GM04504 (cell line): Measurements from ENCODE around the gene TAC4.

Source experiments
- DNase-seq: peaks from one replicate; pipeline ENCODE4 v3.0.0-alpha.2; 2012; ENCODE audit warnings: low read depth

The TAC4 gene

DNA sequence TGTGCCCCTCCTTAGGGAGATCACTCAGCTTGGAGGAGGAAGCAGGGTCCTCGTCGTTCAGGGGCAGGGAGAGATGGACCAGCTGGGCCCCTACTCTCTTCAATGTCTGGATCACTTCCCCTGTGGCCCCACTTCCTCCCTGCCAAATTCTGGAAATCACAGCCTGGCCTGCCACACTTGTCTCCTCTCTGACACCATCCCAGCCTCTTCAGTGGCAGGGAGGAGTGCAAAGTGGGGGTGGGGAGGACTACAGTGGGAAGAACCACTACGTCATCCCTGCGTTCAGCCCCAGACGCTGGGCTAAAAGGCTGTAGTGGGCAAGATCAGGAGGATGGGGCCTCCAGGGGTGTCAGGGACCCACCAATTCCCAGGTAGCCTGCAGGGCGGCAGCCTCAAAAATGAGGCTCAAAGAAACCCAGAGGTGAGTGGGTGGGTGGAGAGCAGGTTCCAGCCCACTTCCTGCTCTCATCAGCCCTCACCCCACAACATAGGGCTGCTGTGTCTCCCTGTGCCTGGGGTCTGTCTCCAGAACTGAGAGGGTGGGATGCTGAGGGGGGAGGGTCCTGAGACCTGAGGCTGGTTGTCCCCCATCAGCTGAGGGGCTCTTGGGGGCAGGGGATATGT is 25.0 kb upstream of the TAC4 start:
- DNase-seq = no peak

DNA sequence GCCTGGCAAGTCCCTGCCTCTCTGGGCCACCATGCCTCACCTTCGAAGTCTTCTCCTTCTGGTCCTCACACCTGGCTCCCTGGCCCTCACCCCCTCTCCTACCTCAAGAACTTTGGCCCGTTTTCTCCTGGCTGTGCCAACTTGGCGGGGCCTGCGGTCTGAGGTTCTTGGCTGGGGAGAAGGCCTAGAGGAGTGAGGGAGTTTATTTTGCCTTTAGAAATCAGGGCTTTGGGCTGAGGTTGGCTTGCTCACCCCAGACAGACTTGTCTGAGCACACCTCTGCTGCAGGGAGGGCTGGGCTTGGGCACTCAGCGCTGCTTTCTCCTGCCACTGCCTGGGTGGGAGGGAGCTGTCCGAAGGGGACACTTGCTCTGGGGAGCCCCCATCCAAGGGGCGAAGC is 23.3 kb upstream of the TAC4 start:
- no peak for DNase-seq

DNA sequence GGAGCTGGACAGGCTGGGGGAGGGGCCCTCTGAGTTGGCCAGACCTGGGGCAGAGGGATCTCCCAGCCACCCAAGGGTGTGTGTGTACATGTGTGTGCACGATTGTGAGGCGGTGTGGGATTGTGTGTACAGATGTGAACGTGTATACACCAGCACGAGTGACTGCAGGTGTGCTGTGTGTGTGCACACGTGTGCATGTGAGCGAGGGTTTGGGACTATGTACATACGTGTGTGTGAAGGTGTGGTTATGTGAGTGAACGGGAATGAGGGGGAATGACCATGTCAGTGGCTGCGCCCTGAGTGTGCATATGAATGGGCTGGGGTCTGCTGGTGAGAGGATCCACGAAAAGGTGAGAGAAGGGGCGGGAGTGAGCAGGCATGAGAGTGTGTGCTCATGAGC is 22.4 kb upstream of the TAC4 start:
- DNase-seq = no peak

DNA sequence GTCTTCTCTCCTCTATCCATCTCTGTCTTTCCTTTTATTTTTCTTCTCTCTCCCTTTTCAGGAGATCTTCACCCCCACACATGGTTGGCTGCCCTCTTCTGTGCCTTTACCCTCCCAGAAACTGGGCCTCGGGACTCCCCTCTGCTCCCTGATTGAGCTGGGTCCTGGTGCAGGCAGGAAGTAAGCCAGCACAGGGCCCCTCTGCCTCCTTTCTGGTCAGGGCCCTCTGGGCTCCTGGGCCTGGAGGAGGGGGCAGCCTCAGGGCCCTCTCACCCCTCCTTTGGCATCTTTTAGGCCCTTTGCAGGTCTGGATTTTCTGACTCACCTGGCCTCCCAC is 21.1 kb upstream of the TAC4 start:
- DNase-seq = no peak

DNA sequence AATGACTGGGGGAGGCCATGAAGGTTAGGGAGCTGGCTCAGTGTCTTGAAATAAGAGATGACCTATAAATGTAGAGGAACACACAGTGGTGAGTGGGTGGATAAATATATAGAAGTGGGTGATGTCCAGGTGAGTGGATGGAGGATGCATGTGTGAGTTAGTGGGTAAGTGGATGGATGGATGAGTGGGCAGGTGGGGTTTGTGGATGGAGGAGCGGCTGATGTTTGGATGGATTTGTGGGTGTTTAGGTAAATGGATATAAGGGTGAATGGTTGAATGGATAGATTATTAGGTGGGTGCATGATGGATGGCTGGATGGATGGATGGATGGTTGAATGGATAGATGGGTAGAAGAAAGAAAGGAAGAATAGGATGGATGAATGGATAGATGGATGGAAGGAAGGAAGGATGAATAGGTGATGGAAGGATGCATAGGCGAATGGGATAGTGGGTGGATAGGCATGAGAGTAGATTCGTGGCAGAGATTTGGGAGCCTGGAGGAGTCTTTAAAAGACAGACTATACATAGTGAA is 19.1 kb upstream of the TAC4 start:
- DNase-seq = no peak

DNA sequence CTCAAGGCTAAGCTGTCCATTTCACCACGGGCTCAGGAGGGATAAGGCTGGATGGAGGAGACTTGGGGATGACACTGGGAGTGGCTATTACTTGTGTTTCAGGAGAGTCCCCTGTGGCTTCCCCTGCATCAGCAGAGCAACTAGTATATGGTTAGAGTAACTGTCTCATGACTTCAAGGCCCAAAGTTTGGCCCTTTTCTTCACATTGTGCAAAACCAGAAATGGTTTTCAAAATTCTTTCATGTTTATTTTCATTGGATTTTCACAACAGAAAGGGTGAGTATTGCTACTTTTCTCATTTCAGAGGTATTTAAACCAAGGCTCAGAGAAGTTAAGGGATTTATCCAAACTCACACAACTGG is 18.1 kb upstream of the TAC4 start:
- no peak for DNase-seq

DNA sequence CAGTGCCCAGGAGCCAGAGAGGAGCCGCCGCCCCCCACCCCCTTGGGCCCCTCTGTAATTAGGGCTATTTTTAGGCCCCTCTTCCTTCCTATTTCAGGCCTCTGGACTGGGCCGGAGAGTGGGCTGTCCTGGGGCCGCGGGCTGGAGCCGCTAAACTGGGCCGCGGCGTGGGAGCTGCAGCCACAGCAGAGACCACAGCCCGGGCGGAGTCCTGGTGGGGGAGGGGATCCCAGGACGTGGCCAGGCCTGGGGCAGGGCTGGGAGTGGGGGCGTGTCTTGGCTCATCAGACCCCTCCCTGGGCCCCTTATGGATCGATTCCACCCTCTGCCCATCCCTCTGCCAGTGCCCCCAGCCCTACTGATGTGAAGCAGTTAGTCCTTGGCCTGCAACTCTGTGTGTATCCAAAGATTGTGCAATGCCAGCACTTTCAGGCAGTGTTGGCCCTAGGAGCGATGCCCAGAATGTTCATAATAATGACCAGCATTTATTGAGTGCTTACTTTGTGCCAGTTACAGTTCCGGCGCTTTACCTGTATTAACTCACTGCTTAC is 15.0 kb upstream of the TAC4 start:
- no peak for DNase-seq

DNA sequence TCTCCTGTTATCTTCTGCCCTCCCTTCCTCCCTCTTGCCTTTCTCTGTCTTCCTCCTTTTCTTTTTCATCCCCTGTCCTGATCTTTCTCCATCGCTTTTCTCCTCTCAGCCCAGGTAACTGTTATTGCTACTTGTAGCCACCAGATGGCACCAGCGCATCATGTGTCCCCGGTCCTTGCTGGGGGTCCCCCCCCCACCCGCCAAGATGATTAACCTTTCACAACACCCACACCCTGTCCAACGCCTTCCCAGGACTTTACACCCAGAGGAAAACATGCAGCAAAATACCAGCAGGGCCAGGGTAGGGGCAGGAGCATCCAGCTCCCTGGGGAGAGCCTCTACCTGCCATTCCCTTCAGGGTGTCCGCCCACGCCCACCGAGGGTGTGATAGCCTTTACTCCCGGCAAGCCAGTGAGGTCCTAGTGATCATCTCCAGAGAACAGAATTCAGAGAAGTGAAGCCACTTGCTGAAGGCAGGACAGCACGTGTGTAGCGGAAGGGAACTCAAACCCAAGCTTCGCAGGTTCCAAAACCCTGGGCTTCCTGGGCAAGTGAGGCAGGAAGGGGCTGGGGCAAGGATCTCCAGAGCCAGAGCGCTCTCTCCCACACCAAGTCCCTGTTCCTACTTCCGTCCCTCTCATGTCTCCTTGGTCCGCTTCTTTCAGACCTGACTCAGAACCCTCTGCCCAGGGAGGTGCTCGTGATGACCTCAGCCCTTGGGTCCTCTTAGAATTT is 13.4 kb upstream of the TAC4 start:
- DNase-seq = no peak

DNA sequence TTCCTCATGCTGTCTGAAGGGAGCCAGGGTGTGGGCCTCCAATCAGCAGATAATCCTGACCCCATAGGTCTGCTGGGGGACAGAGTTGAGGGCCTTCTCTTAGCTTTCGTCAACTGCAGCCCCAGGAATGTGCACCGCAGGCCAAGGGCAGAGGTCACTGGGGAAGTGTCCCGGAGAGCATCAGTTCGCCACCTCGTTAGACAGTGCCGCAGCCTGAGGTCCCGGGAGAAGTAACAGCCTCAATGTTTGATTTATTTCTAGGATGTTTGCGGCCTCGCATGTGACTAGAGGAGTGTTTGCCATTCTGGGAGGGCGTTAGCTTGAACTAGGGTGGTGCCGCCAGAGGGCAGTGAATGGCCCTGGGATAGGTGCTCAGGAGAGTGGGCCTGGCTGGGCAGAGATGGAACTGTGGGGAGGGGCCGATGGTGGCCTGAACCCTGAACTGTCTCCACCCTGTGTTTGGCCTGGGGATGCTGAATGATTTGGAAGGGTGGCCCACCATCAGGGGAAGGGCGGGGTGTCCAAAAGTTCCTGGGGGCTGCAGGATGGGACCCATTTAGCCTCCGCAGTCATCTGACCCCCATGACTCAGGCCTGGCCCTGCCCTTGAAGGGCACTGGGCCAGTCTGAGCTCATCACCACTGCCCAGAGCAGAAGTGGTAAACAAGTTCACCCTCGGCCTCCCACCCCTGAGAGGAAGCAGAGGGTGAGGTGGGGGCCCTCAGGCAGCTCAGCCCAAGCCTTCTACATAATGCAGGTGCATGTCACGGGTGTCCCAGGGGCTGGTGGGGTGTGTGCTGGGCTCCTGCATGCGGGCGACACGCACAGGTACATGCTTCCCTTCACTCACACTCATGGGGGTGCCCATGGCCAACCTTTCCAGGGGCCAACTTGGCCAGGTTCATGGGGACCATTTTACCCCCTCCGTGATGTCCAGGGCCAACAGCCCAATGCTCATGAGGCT is 12.4 kb upstream of the TAC4 start:
- DNase-seq = no peak

DNA sequence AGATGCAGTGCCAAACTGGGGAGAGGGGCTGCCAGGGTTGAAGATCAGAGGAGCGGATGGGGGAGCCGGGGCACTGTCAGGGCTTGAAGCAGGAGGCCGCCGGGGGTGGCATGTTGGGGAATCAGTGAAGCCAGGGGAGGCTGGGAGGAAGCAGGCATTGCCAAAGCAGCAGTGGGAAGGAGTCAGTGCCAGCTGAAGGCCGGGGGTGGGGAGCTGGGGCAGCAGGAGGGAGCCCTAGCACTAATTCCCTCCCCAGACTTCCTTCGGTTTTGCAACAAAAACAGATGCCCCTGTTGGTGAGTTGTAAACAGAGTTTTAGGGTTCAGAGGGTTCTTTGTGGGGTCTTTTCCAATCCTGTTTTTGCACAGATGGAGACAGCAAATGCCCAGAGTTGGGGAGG is 10.9 kb upstream of the TAC4 start:
- DNase-seq = no peak

DNA sequence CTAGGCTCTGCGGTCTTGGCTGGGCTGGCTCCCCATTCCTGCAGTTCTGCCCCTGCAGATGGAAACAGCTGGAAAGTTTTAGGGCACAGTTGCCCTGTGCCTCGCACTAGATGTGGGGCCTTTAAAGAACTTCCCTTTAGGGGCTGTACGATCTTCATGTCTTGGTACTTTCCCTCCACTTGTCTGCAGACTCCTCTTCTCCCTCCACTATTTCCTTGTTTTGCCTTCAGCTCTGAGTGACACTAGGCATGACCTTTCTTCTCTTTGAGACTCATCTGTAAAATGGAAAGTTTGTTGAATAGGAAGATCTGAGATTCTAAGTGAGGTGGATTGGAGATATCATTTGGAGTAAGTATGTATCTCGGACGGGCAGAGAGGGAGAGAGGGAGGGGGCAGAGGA is 6.3 kb upstream of the TAC4 start:
- DNase-seq = no peak

DNA sequence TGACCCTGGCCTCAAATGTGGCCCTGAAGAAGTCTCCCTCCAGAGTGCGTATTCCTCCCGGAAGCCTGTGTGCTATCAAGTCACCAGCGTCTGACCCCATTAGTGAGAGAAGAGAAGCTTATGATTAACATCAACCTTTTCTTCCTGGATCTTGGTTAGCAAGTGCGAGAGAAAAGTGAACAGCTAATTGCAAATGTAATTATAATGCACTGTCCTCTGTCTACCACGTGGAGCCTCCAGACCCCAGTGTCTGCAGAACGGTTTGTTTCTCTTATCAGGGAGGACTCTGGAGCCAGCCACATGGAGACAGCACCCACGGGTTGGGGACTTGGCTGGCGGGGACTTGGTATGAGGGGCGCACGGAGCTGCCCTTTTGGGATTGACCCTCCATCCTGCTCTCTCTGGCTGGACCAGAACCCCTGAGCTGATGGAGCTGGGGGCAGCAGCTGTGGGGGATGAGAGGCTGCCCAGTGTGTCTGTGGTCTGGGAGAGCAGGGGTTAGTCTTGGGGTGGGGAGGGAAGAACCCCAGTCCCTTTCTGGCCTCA is 5.7 kb upstream of the TAC4 start:
- DNase-seq = no peak

DNA sequence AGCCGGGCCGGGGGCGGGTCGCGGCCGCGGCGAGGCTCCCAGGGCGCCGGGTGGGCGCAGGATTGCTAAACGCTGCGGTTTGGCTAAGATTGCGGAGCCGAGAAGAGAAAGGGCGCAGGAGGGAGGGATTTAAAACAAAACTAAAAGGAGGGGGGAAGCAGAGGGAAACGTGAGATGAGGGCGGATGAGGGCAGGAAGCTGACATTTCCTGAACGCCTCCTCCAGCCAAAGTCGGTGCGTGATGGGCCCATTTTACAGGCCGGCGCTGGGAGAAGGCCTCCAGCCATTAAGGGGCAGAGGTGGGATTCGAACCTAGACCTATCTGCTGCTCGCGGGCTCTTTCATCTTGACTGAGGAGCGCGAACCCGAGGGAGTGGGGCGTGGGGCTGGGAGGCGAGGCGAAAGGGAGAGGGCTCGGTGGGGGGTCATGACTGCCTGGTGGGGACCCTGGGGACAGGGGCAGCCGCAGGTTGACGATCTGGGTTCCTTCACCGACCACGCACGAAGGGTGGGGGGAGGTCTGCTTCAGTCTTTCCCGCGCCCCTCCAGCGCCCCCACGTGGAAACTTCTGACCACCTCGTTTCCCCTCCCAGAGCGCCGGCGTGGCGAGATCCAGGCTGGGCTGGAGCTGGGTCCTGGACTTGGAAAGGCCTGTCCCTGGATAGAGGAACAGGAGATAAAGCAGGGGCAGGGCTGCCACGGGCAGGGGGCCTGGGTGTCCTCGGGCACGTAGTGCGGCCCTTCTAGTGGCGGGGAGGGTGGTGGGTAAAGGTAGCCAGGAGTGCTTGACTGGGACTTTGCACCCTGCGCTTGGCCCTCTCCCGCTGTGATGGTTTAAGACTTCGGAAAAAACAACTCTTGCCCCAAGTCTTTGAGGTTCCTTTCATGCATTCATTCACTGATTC is 3.8 kb upstream of the TAC4 start:
- peak; percentile 32 for DNase-seq

DNA sequence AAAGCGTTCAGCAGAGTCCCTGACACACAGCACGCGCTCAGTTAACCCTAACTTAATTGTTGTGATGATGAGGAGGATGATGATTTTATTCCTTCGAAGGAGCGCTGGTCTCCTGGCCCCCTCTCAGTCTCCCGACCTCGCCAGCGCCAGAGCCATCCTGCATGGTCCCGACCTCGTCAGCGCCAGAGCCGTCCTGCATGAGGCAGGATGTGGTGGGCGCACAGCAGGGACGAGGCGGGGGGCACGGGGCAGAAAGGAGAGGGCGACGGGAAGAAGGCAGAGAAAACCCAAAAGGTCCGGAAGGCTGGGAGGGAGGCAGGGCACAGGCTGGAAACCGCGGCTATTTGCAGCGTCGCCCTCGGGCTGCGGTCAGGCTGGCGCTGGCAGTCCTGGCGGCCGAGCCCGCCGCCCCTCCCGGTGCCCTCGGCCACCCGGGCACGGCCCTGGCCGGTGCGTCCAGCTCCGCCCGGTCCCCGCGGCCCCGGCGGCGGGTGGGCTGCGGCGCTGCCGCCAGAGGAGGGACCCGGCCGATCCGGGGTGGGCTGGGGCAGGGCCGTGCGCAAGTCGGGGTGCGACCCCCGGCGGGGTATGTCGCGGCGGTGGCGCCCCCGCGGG is 3.0 kb upstream of the TAC4 start:
- DNase-seq = no peak

DNA sequence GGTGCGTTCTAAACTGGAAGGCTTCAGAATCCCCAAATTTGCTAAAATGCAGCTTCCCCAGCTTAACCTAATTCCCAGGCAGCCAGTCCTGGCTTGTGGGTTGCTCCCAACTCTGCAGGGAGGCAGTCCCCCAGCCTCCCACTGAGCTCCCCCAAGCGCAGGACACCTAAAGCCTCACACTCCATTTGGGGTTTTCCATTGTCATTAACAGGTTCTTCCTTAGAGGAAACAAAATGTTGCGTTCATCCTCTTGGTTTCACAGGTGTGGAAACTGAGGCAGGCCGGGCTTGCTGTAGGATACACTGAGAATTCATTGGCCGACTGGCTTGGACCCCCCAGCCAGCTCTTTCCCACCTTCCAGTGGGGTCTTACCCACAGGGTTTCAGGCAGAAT is 2.3 kb upstream of the TAC4 start:
- no peak for DNase-seq

DNA sequence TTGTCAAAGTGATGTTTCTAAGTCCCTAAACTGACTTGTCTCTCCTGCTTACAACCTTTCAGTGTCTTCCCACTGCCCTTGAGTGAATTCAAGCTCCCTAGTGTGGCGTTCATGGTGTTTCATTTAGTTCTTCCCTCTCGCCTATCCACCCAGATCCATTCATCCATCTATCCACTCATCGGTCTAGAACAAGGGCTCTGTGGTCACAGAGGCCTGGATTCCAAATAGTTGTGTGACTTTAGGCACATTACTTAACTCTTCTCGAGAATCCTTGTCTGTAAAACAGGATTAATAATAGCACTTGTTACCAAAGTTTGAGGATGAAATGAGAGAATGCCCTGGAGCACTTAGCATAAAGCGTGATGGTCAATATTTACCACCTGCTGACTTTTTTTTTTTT is 870 bp upstream of the TAC4 start:
- DNase-seq = no peak

DNA sequence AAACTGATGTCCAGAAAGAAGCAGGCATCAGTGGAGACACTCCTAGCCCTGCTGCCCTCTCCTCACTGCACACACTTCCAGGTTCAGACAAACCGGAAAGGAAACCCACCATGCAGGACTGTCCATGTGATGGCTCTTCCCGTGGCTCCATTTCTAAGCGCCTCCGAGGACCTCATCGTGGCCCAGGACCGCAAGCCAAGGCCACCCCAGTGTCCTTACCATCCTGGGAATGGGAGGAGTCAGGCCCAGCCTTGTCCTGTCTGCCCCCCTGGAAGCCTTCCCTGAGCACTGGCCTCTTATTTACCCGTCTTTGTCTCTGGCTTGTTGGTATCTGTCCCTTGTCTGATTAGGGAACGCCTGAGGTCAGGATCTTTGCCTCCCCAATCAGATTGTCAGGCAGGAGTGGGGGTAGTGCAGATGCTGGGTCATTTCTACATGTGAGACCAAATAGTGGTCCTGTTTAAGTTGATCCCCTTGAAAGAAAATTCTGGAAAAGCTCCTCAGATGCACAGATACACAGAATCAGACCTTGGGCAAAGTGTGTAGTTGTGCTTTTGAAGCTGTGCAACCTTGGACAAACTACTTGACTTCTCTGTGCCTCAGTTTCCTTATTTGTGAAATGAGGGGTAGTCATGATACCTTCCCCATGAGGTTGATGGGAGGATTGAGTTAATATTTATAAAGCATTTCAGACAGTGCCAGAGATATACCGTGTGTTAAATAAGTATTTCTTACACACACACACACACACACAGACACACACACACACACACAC is 744 bp downstream of the TAC4 start:
- no peak for DNase-seq

DNA sequence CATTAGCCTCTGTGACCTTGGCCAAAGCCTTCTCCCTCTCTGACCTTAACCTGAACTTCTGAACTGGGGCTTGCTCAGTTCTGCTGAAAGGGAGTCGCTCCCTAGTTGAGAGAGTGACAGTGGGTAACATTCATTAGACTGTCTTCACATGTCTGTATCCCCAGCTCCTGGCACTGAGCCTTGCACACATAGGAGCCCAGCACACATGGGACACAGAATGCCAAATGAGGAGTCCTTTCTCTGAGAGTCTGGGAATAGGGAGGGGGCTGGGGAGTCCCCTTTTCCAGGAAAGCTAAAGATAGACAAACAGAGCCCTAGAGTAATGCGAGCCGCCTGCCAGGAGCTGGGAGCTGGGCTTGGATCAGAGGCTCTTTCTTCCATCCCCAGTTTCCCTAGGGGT is 2.5 kb downstream of the TAC4 start:
- no peak for DNase-seq

DNA sequence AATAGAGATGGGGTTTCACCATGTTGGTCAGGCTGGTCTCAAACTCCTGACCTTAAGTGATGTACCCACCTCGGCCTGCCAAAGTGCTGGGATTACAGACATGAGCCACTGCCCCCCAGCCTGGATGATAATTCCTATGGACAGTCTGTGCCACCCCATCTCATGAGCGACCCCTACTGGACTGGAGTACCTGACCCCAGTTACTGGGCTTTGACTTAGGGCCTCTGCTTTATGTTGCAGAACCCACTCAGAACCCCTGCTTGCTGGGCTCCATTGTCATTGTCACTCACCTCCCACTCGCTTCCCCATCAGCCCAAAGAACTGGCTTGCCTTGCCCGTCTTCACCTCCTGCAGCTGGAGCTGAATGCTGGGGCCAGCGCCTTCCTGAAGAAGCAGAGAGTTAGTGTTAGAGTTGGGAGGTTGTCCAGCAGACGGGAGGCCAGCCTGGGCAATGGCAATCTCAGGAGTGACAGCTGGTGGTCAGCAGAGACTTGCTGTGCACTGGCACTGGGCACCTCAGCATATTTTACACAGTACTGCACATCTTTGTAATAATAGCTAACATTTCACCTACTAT is 4.0 kb downstream of the TAC4 start:
- DNase-seq = no peak

DNA sequence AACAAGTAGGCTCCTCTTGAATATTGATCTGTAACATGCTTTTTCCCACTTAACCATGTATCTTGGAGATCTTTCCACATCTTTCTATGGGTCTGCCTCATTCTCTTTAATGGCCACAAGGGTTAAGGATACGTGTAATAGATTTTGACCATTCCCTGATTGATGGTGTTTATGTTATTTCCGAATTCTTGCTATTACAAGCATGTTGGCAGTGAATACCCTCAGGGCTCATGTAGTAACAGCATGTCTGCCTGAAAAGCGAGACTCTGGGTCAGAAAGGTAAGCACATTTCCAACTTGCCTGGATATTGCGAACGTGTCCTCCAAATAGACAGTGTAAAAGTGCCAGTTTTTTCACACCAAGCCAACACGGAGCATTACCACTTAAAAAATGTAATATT is 5.0 kb downstream of the TAC4 start:
- no peak for DNase-seq
